Osteoblast (primary cell): ENCODE data around the gene ASB9. TPM values are rescaled to one million over a fixed set of nuclear protein-coding genes. Genes with fewer than 3 reads are reported as not detected.

Experiments
- DNase-seq: peaks from one replicate; pipeline ENCODE4 v3.0.0; 2011; ENCODE audit warnings: low spot score, mixed read lengths; ENCODE audit not compliant: insufficient read length; ENCODE audit errors: missing footprints
- H2AFZ ChIP-seq: 2 replicates; pipeline ENCODE4 v1.6.0; 2011; ENCODE audit warnings: mild to moderate bottlenecking, low read length
- H3K27ac ChIP-seq: 2 replicates; pipeline ENCODE4 v1.5.1; 2011; ENCODE audit warnings: mild to moderate bottlenecking, low read depth, low read length, moderate library complexity
- H3K27me3 ChIP-seq: 2 replicates; pipeline ENCODE4 v1.6.0; 2012; ENCODE audit warnings: mild to moderate bottlenecking, control low read depth, inconsistent platforms, low read length, moderate library complexity; ENCODE audit not compliant: insufficient read depth
- H3K36me3 ChIP-seq: 2 replicates; pipeline ENCODE4 v1.5.1; 2011; ENCODE audit warnings: mild to moderate bottlenecking, low read length, control low read depth, moderate library complexity; ENCODE audit not compliant: insufficient read depth
- H3K4me1 ChIP-seq: 2 replicates; pipeline ENCODE4 v1.5.1; 2011; ENCODE audit warnings: mild to moderate bottlenecking, low read length, control low read depth, moderate library complexity; ENCODE audit not compliant: insufficient read depth
- H3K4me2 ChIP-seq: 2 replicates; pipeline ENCODE4 v1.6.0; 2011; ENCODE audit warnings: mild to moderate bottlenecking, low read length; ENCODE audit not compliant: insufficient read depth
- H3K4me3 ChIP-seq: fragments of 200-600 bp; sonication (generic); 3 replicates; pipeline ENCODE4 v1.5.1; 2012; ENCODE audit warnings: mild to moderate bottlenecking, low read length, inconsistent platforms; ENCODE audit not compliant: insufficient read depth
- H3K79me2 ChIP-seq: 2 replicates; pipeline ENCODE4 v1.6.0; 2012; ENCODE audit warnings: mild to moderate bottlenecking, low read length, control low read depth, inconsistent platforms; ENCODE audit not compliant: insufficient read depth
- H3K9me3 ChIP-seq: 2 replicates; pipeline ENCODE4 v1.5.1; 2011; ENCODE audit warnings: low read depth, low read length, control low read depth
- H4K20me1 ChIP-seq: 2 replicates; pipeline ENCODE4 v1.6.0; 2012; ENCODE audit warnings: mild to moderate bottlenecking, low read length, control low read depth; ENCODE audit not compliant: insufficient read depth
- total RNA-seq: library from RNA; depleted of rRNA; stranded (reverse); fragments of >200 nt; gene quantifications from 2 replicates; pipeline ENCODE4 v1.2.3, GENCODE V29; 2012
- TF ChIP-seq, protein P1 (sequence below): IDR thresholded peaks from 2 replicates; pipeline ENCODE4 v1.5.1; 2011; ENCODE audit warnings: mild to moderate bottlenecking, low read depth, low read length, moderate library complexity; ENCODE audit errors: extremely low read depth

The ASB9 gene
- total RNA-seq, 1 donor = not detected

GRCh38 chrX:15221321-15221720 lies 48.6 kb downstream of the ASB9 start:
- TF ChIP-seq, protein P1, sequence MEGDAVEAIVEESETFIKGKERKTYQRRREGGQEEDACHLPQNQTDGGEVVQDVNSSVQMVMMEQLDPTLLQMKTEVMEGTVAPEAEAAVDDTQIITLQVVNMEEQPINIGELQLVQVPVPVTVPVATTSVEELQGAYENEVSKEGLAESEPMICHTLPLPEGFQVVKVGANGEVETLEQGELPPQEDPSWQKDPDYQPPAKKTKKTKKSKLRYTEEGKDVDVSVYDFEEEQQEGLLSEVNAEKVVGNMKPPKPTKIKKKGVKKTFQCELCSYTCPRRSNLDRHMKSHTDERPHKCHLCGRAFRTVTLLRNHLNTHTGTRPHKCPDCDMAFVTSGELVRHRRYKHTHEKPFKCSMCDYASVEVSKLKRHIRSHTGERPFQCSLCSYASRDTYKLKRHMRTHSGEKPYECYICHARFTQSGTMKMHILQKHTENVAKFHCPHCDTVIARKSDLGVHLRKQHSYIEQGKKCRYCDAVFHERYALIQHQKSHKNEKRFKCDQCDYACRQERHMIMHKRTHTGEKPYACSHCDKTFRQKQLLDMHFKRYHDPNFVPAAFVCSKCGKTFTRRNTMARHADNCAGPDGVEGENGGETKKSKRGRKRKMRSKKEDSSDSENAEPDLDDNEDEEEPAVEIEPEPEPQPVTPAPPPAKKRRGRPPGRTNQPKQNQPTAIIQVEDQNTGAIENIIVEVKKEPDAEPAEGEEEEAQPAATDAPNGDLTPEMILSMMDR = no peak
- no peak for DNase-seq
- Histone ChIP-seq H3K27me3 (no peaks in the 10 kb centered on the region), H3K4me1 (no peaks in the 10 kb centered on the region), H4K20me1 (no peaks in the 10 kb centered on the region), H3K79me2 (no peaks in the 10 kb centered on the region), H3K9me3 (no peaks in the 10 kb centered on the region), H3K27ac (no peak overlapping the region), H3K36me3 (no peaks in the 10 kb centered on the region), H3K4me2 (no peak overlapping the region), H3K4me3 (no peak overlapping the region), H2AFZ (no peak overlapping the region)

DNA sequence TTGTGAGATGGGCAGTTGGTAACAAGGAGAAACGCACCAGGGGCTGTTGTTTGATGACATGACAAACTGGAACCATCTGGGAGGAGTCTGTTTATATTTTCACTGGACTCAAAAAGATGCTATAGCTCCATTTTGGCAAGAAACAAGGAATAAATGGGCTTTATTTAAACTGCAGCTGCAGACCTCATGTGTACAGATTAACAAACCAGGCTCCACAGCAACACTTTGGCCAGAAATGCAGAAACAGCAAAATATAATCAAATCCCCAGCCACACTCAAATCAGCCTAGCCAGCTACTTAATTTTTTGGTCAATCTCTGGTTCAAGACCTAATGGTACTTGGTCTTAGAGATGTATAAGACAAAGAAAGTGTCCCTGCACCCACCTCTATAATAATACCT lies 52.7 kb downstream of the ASB9 start:
- Histone ChIP-seq H3K4me2 (no peak overlapping the region), H3K4me1 (no peaks in the 10 kb centered on the region), H3K27ac (no peak overlapping the region), H3K4me3 (no peak overlapping the region), H3K36me3 (no peaks in the 10 kb centered on the region), H3K27me3 (no peaks in the 10 kb centered on the region), H3K79me2 (no peaks in the 10 kb centered on the region), H2AFZ (no peak overlapping the region), H4K20me1 (no peaks in the 10 kb centered on the region), H3K9me3 (no peaks in the 10 kb centered on the region)
- no peak for DNase-seq
- TF ChIP-seq, protein P1 = no peak

GRCh38 chrX:15216280-15216679 lies 53.6 kb downstream of the ASB9 start:
- no peaks in the 10 kb centered on the region for H3K9me3 ChIP-seq
- no peaks in the 10 kb centered on the region for H3K4me1 ChIP-seq
- no peak for DNase-seq
- H4K20me1 ChIP-seq = no peaks in the 10 kb centered on the region
- H3K36me3 ChIP-seq = no peaks in the 10 kb centered on the region
- no peak overlapping the region for H3K27ac ChIP-seq
- H3K4me2 ChIP-seq = no peak overlapping the region
- H2AFZ ChIP-seq = no peak overlapping the region
- no peaks in the 10 kb centered on the region for H3K79me2 ChIP-seq
- TF ChIP-seq, protein P1 = no peak
- no peaks in the 10 kb centered on the region for H3K27me3 ChIP-seq
- H3K4me3 ChIP-seq = no peak overlapping the region

GRCh38 chrX:15215366-15215765 lies 54.5 kb downstream of the ASB9 start:
- Histone ChIP-seq H3K27ac (no peak overlapping the region), H3K4me2 (no peak overlapping the region), H3K27me3 (no peaks in the 10 kb centered on the region), H4K20me1 (no peaks in the 10 kb centered on the region), H3K36me3 (no peaks in the 10 kb centered on the region), H3K9me3 (no peaks in the 10 kb centered on the region), H3K4me3 (no peak overlapping the region), H3K4me1 (no peaks in the 10 kb centered on the region), H2AFZ (no peak overlapping the region), H3K79me2 (no peaks in the 10 kb centered on the region)
- TF ChIP-seq, protein P1 = no peak
- no peak for DNase-seq
